ENCODE data around the gene IFITM5. TPM values are rescaled to one million over a fixed set of nuclear protein-coding genes. Genes with fewer than 3 reads are reported as not detected.
A peak's percentile ranks its signal among the peaks of the same experiment; 100 is the strongest.

The IFITM5 gene
- total and polyA plus RNA-seq, 9 of the 15 experiments (the other 6 are each of a cell fraction or from before 2014, with no cell fraction given), result 0.19 TPM; not detected in 8

DNA sequence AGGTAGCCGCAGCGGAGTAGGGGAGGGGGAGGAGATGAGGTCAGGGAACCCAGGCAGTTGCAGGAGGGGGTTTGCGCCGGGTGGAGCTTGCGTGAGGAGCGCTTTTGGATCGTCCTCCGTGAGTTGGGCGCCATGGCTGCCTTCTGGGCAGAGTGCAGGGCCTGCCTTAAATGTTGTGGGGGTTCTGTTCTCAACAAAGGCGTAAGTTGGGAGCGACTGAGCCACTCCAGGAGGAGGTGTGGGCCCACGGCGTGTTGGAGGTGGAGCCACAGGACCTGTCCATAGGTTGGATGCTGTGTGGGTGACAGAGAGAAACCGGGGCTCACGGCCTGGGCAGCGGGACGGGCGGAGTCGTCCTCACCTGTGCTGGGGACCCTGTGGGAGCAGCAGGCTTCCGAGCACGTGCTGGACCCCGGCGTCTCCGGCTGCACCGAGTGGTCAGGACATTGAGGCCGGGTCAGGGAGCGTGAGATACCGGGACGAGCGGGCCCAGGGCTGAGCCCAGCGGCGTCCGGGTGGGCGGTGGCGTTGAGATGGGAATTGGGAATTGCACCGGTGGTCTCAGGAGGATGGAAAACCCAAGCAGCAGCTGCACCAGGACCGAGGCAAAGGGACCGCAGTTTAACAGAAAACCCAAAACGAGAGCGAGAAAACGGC, 11.4 kb downstream of the IFITM5 start (continued):
- TF ChIP-seq MTA1 (IDR thresholded peaks at IDR 0.05; ENCODE audit: borderline replicate concordance) (peak; percentile 24; the same call in 1 of the 2 replicates), ZKSCAN8 (CRISPR knock-in tag; IDR thresholded peaks at IDR 0.05) (no peak), MBD2 (IDR thresholded peaks at IDR 0.05; ENCODE audit: borderline replicate concordance, low read depth) (no peak), JUNB (CRISPR knock-in tag; conservative IDR thresholded peaks at IDR 0.05) (no peak), SIN3B (IDR thresholded peaks at IDR 0.05; ENCODE audit: low read depth) (no peak), EP400 (IDR thresholded peaks at IDR 0.05) (peak; percentile 54; the same call in 1 of the 2 replicates), ZNF324 (CRISPR knock-in tag; IDR thresholded peaks at IDR 0.05) (no peak), ZNF76 (CRISPR knock-in tag; IDR thresholded peaks at IDR 0.05; ENCODE audit: borderline replicate concordance) (no peak), ETV1 (tag; conservative IDR thresholded peaks at IDR 0.05; ENCODE audit: low read depth) (no peak), ZNF707 (CRISPR knock-in tag; conservative IDR thresholded peaks at IDR 0.05) (no peak), L3MBTL2 (IDR thresholded peaks at IDR 0.05) (peak; percentile 86), TEAD1 (CRISPR knock-in tag; IDR thresholded peaks at IDR 0.05) (no peak), POLR2A (conservative IDR thresholded peaks at IDR 0.05) (peak; percentile 67), DPF2 (IDR thresholded peaks at IDR 0.05) (no peak), FOXK1 (CRISPR knock-in tag; IDR thresholded peaks at IDR 0.05; ENCODE audit: borderline replicate concordance) (peak; percentile 82; the same call in 1 of the 2 replicates), BDP1 (IDR thresholded peaks at IDR 0.05; ENCODE audit: insufficient read depth, insufficient read length) (no peak), XRCC4 (IDR thresholded peaks at IDR 0.05; ENCODE audit: extremely low read depth, insufficient read depth, insufficient read length) (no peak), KLF16 (IDR thresholded peaks at IDR 0.05) (no peak), CHD2 (IDR thresholded peaks at IDR 0.05; ENCODE audit: low read depth, low read length) (no peak), SAFB (IDR thresholded peaks at IDR 0.05; ENCODE audit: borderline replicate concordance, low read depth, low read length) (no peak), BCL6 (CRISPR knock-in tag; IDR thresholded peaks at IDR 0.05) (no peak)
- TF ChIP-seq, protein P1, sequence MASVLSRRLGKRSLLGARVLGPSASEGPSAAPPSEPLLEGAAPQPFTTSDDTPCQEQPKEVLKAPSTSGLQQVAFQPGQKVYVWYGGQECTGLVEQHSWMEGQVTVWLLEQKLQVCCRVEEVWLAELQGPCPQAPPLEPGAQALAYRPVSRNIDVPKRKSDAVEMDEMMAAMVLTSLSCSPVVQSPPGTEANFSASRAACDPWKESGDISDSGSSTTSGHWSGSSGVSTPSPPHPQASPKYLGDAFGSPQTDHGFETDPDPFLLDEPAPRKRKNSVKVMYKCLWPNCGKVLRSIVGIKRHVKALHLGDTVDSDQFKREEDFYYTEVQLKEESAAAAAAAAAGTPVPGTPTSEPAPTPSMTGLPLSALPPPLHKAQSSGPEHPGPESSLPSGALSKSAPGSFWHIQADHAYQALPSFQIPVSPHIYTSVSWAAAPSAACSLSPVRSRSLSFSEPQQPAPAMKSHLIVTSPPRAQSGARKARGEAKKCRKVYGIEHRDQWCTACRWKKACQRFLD (CRISPR knock-in tag; IDR thresholded peaks at IDR 0.05), result no peak
- TF ChIP-seq, protein P2, sequence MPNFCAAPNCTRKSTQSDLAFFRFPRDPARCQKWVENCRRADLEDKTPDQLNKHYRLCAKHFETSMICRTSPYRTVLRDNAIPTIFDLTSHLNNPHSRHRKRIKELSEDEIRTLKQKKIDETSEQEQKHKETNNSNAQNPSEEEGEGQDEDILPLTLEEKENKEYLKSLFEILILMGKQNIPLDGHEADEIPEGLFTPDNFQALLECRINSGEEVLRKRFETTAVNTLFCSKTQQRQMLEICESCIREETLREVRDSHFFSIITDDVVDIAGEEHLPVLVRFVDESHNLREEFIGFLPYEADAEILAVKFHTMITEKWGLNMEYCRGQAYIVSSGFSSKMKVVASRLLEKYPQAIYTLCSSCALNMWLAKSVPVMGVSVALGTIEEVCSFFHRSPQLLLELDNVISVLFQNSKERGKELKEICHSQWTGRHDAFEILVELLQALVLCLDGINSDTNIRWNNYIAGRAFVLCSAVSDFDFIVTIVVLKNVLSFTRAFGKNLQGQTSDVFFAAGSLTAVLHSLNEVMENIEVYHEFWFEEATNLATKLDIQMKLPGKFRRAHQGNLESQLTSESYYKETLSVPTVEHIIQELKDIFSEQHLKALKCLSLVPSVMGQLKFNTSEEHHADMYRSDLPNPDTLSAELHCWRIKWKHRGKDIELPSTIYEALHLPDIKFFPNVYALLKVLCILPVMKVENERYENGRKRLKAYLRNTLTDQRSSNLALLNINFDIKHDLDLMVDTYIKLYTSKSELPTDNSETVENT (CRISPR knock-in tag; IDR thresholded peaks at IDR 0.05), result 0 out of 2 replicates have a peak, but pooled peaks have one; percentile 8
- TF ChIP-seq, protein P3, sequence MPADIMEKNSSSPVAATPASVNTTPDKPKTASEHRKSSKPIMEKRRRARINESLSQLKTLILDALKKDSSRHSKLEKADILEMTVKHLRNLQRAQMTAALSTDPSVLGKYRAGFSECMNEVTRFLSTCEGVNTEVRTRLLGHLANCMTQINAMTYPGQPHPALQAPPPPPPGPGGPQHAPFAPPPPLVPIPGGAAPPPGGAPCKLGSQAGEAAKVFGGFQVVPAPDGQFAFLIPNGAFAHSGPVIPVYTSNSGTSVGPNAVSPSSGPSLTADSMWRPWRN (IDR thresholded peaks at IDR 0.05; ENCODE audit: low read depth), result no peak

All from K562 (cell line).